Heart right ventricle (tissue), 16 donors: ENCODE data around the gene ATXN2L. TPM values are rescaled to one million over a fixed set of nuclear protein-coding genes. Genes with fewer than 3 reads are reported as not detected.

Source experiments
- ATAC-seq, 8 donors: fragments of 200-7000 bp; cut with Tn5 transposase; one replicate each; pipeline ENCODE4 v1.9.1; 2020; ENCODE audit warnings: mild to moderate bottlenecking in 8 of 8, moderate library complexity in 8 of 8, moderate number of reproducible peaks in 1 of 8
- DNase-seq, 2 donors: peaks; one replicate each; pipeline ENCODE4 v3.0.0-alpha.2; 2020
- H3K27ac ChIP-seq, 10 donors: fragments of 200-600 bp; sonication (generic) in 2 of 10; one replicate each; pipeline versions ENCODE4 v1.5.0 to v1.8.0; 2020 to 2022; ENCODE audit warnings: mild to moderate bottlenecking in 3 of 10
- H3K27me3 ChIP-seq, 7 donors: fragments of 200-600 bp; one replicate each; pipeline ENCODE4 v1.8.0; 2021 to 2022; ENCODE audit warnings: mild to moderate bottlenecking in 2 of 7
- H3K36me3 ChIP-seq, 9 donors: fragments of 200-600 bp; sonication (generic) in 1 of 9; one replicate each; pipeline versions ENCODE4 v1.5.0 to v1.8.0; 2020 to 2022; ENCODE audit warnings: mild to moderate bottlenecking in 2 of 9
- H3K4me1 ChIP-seq, 9 donors: fragments of 200-600 bp; sonication (generic) in 1 of 9; one replicate each; pipeline versions ENCODE4 v1.5.0 to v1.8.0; 2020 to 2022; ENCODE audit warnings: mild to moderate bottlenecking in 4 of 9
- H3K4me3 ChIP-seq, 10 donors: fragments of 200-600 bp; sonication (generic) in 2 of 10; one replicate each; pipeline versions ENCODE4 v1.5.0 to v1.8.0; 2020 to 2022; ENCODE audit warnings: mild to moderate bottlenecking in 7 of 10, moderate library complexity in 2 of 10
- H3K9me3 ChIP-seq, 11 donors: fragments of 200-600 bp in 10 of 11; sonication (generic) in 2 of 11; one replicate each; pipeline versions ENCODE4 v1.5.0 to v1.8.0; 2013 to 2022; ENCODE audit warnings: mild to moderate bottlenecking in 2 of 11, control low read depth in 1 of 11, moderate library complexity in 1 of 11
- WGBS, 2 donors: extraction: QIAGEN DNeasy Blood & Tissue Kit; methylation state at CpG; one replicate each; pipeline ENCODE4 v1.1.7; 2013; ENCODE audit warnings: inconsistent platforms in 1 of 2; 5-methylcytosine and 5-hydroxymethylcytosine counted together
- intact Hi-C, 10 donors: fragments of 100-400 bp; cut with DNase I; formaldehyde crosslinking; loops; one replicate each; pipeline versions ENCODE4 v1.11.1 to v1.14.2; 2022
- polyA plus RNA-seq, 2 donors: library from polyadenylated mRNA; stranded (reverse); fragments of 200-250 nt; gene quantifications; one replicate each; pipeline ENCODE4 v1.2.3, GENCODE V29; 2013
- total RNA-seq, 10 donors: library from RNA; stranded (reverse); fragmentation: NEBNext Ultra II Directional in 3 of 10; extraction: Animal tissue kit (Norgen Biotek cat#: 25700) in 3 of 10; gene quantifications; one replicate each; pipeline versions ENCODE4 v1.2.1 to v1.2.4, GENCODE V29; 2021 to 2023
- TF ChIP-seq, protein P1 (sequence below), 9 donors: fragments of 200-600 bp; sonication (generic) in 2 of 9; IDR thresholded peaks; one replicate each; pipeline versions ENCODE4 v1.5.0 to v1.8.0; 2021 to 2022; ENCODE audit warnings: antibody characterized with exemption in 9 of 9, mild to moderate bottlenecking in 5 of 9, moderate library complexity in 1 of 9
- donor health status: Arrhythmogenic right ventricular cardiomyopathy.
- donor health status: ischemic (EF 13 %, LVEDD 7.1; RV severe dilation, severe dysfunction).
- donor health status: healthy with polysubstance abuse.
- donor health status: DM: no; HTN: yes; CAD: no.
- donor health status: DM: no; HTN: no; CAD: no.
- donor health status: ischemic (EF 25% LVEDD 6.9; RV normal size, moderate dysfunction).
- donor health status: ischemic (EF 25% LVEDD 5.7; RV mildly dilated, moderate dysfunction).
- donor health status: healthy.
- donor health status: DM: yes; HTN: yes; CAD: no.
- donor health status: Ischemic cardiomyopathy.
- donor health status: ischemic (EF 35%, LVEDD 5.7; RV mildly dilated, moderate dysfunction).
- donor health status: nonischemic (EF 11% LVEDD 7.7; RV severe dilation, severe dysfunction).
- donor health status: DM: yes; HTN: yes; CAD: no.
- donor health status: PGD.
- donor health status: ischemic (EF 29% LVEDD 5.4; RV normal size, mild dysfunction).
- donor health status: nonischemic (EF 23%, LVEDD 6.1; RV moderate dilation, normal function).

Gene ATXN2L
- total and polyA plus RNA-seq, 12 donors: 36.0 to 99.9 (median 45.9) TPM

DNA sequence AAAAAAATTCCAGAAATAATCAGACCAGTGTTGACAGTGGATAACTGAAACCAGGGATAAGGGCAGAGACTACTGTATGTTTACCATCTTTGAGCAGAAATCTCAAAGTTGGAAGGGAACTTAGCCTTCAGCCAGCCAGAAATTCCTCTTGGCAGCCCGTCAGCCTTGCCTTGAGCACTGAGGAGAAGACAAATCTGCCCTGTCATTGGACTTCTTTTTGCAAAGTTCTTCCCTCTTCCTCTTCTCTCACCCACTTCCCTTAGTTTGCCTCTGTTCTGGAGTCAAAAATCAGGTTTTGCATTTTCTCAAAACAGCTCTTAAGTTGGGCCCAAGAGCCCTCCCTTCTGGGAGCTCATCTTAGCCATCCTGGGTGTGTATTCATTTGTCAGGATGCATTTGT, 17.1 kb downstream of the ATXN2L start:
- peaks cover 6 to 87% (median 59%) of the 10 kb centered on the region in 9 donors for H3K36me3 ChIP-seq

DNA sequence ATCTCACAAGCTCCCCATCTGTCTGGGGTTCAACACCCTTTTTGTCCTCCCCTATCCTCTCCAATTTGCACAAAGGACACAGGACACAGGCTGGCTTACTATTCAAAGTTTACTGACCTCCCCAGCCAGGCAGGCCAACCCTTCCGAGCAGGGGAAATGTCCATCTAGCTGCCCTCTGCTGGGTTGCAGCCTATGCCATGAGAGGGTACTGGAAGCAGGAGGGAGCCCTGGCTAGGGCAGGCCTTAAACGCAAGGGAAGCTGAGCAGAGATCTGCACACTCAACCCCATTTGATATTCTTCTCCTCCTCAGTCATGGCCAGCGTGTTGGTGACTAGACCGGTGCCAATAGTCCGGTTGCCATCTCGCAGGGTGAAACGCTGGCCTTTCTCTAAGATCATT, 19.9 kb downstream of the ATXN2L start:
- Histone ChIP-seq H3K4me1 (peaks cover 5 to 24% (median 21%) of the 10 kb centered on the region in 9 donors), H3K27ac (no peak overlapping the region), H3K27me3 (no peaks in the 10 kb centered on the region), H3K4me3 (no peak overlapping the region), H3K36me3 (peaks cover 0 to 62% (median 32%) of the 10 kb centered on the region in 9 donors), H3K9me3 (no peaks in the 10 kb centered on the region)
- intact Hi-C loops: loop anchor here in 1 of 10 donors (2.0 kb wide), 1 partner anchor 16 kb away; no protein-coding TSS in a partner anchor
- DNase-seq (no peak), ATAC-seq (no peak)
- TF ChIP-seq, protein P1, sequence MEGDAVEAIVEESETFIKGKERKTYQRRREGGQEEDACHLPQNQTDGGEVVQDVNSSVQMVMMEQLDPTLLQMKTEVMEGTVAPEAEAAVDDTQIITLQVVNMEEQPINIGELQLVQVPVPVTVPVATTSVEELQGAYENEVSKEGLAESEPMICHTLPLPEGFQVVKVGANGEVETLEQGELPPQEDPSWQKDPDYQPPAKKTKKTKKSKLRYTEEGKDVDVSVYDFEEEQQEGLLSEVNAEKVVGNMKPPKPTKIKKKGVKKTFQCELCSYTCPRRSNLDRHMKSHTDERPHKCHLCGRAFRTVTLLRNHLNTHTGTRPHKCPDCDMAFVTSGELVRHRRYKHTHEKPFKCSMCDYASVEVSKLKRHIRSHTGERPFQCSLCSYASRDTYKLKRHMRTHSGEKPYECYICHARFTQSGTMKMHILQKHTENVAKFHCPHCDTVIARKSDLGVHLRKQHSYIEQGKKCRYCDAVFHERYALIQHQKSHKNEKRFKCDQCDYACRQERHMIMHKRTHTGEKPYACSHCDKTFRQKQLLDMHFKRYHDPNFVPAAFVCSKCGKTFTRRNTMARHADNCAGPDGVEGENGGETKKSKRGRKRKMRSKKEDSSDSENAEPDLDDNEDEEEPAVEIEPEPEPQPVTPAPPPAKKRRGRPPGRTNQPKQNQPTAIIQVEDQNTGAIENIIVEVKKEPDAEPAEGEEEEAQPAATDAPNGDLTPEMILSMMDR (IDR thresholded peaks at IDR 0.05): no peak
- WGBS, 2 donors: 91 to 92% methylated on average over 7 of the region's 7 CpGs

More for the DNA sequence above, 17.1 kb downstream of the ATXN2L start:
- H3K27me3 ChIP-seq: no peaks in the 10 kb centered on the region
- no peak overlapping the region for H3K4me3 ChIP-seq
- no peak overlapping the region for H3K27ac ChIP-seq
- intact Hi-C loops: no loop called here
- DNase-seq (no peak), ATAC-seq (no peak)
- TF ChIP-seq, protein P1 (IDR thresholded peaks at IDR 0.05): no peak
- H3K4me1 ChIP-seq: peaks cover 0 to 6% (median 2%) of the 10 kb centered on the region in 9 donors
- 26 to 74% methylated on average over 1 of the region's 1 CpG for WGBS, 2 donors
- no peaks in the 10 kb centered on the region for H3K9me3 ChIP-seq

DNA sequence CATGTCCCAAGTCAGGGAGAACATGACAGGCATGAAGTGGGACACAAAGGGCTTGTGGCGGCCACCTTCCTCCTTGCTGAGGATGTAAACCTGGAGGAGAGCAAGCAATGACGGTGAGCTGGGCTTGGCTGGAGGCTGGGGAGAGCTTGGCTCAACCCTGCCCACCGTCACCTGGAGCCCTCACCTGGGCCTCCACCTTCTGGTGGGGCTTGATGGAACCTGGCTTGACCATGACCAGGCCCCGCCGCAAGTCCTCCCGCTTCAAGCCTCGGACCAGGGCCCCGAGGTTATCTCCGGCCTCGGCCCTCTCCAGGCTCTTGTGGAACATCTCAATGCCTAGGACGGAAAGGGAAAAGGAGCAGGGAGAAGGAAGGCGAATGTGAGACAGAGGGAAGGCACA, 21.0 kb downstream of the ATXN2L start:
- Histone ChIP-seq H3K4me1 (peaks cover 5 to 27% (median 22%) of the 10 kb centered on the region in 9 donors), H3K27ac (no peak overlapping the region), H3K27me3 (no peaks in the 10 kb centered on the region), H3K9me3 (no peaks in the 10 kb centered on the region), H3K36me3 (peaks cover 0 to 51% (median 31%) of the 10 kb centered on the region in 9 donors), H3K4me3 (no peak overlapping the region)
- intact Hi-C loops: loop anchor here in 1 of 10 donors (2.0 kb wide), 1 partner anchor 17 kb away; no protein-coding TSS in a partner anchor
- WGBS, 2 donors: 92 to 93% methylated on average over 12 of the region's 12 CpGs
- DNase-seq (no peak), ATAC-seq (no peak)
- TF ChIP-seq, protein P1 (IDR thresholded peaks at IDR 0.05): no peak

DNA sequence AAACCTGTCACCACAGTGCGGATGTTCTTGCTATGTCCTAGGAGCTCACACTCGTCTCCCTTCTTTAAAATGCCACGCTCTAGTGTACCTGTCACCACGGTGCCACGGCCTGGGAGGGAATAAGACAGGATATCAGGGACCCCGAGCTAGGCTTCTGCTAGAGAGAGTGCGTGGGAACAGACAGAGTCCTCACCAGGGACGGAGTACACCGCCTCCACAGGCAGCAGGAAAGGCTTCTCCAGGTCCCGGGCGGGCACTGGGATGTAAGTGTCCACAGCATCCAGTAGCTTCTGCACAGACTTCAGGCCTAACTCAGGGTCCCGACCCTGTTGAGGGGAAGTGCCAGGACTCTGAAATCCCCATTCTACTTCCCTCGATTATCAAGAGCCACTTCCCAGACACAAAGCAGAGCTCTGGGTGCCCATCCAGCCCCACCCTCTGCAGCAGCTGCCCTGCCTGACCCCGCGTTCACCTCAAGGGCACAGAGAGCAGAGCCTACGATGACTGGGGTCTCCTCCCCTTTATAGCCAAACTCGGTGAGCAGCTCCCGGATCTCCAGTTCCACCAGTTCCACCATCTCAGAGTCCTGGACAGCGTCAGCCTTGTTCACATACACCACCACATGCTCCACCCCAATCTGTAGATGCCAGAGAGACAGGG, 21.6 kb downstream of the ATXN2L start:
- no peak for DNase-seq
- Histone ChIP-seq H3K9me3 (no peaks in the 10 kb centered on the region), H3K4me3 (no peak overlapping the region), H3K36me3 (peaks cover 0 to 48% (median 31%) of the 10 kb centered on the region in 9 donors), H3K27ac (no peak overlapping the region), H3K27me3 (no peaks in the 10 kb centered on the region), H3K4me1 (peaks cover 5 to 27% (median 23%) of the 10 kb centered on the region in 9 donors)
- no peak for ATAC-seq
- TF ChIP-seq, protein P1 (IDR thresholded peaks at IDR 0.05): no peak
- intact Hi-C loops: no loop called here
- 84 to 88% methylated on average over 19 of the region's 19 CpGs for WGBS, 2 donors
